ENCODE data around the gene RGS3. TPM values are rescaled to one million over a fixed set of nuclear protein-coding genes. Genes with fewer than 3 reads are reported as not detected.

Gene RGS3
- total RNA-seq, 2 experiments from 2014 or later, result 22.8 to 32.9 TPM

GRCh38 chr9:113602126-113603047, 138.9 kb downstream of the RGS3 start:
- intact Hi-C loops (cut with micrococcal nuclease; ENCODE audit: unreplicated experiment), result no loop called here
- CTCF ChIA-PET (ENCODE audit: unreplicated experiment), result interaction anchor here (0.6 to 1.2 kb wide), 4 partner anchors 20 to 173 kb away, joined by 3 to 8 read pairs (median 3); no protein-coding TSS in a partner anchor
- BruUV-seq (replicated peaks), result no TSS peak

GRCh38 chr9:113603048-113603375, 139.5 kb downstream of the RGS3 start:
- BruUV-seq (replicated peaks), result no TSS peak
- H3K79me2 ChIP-seq (ENCODE audit: insufficient read depth, low read depth, low read length), result no peaks in the 10 kb centered on the region
- H3K9me3 ChIP-seq (ENCODE audit: low read length), result no peaks in the 10 kb centered on the region
- TF ChIP-seq EZH2phosphoT487 (IDR thresholded peaks at IDR 0.05; ENCODE audit: borderline replicate concordance, low read depth, low read length) (no peak), CTCF (conservative IDR thresholded peaks at IDR 0.05; ENCODE audit: low read length) (no peak)
- DNase-seq (ENCODE audit: low spot score), result no peak
- H3K27ac ChIP-seq (ENCODE audit: low read depth, low read length, poor library complexity, severe bottlenecking), result peak overlapping the region; percentile 53
- peak overlapping the region; percentile 61 for H3K4me2 ChIP-seq (ENCODE audit: low read length)
- POLR2A ChIA-PET, result interaction anchor here (0.9 to 2.5 kb wide), 7 partner anchors 10 to 193 kb away, joined by 3 to 7 read pairs (median 4); partner anchors contain the start of genes C9orf43 and POLE3
- no peaks in the 10 kb centered on the region for H4K20me1 ChIP-seq (ENCODE audit: insufficient read depth, low read length)
- H3K4me1 ChIP-seq (ENCODE audit: insufficient read depth, low read length, poor library complexity, severe bottlenecking), result peaks cover 24% of the 10 kb centered on the region
- intact Hi-C loops (cut with micrococcal nuclease; ENCODE audit: unreplicated experiment), result no loop called here
- H3K9me2 ChIP-seq (ENCODE audit: insufficient read depth, low read length), result no peaks in the 10 kb centered on the region
- peak overlapping the region; percentile 29 for H3K4me3 ChIP-seq (ENCODE audit: low read depth, low read length, poor library complexity, severe bottlenecking)
- CTCF ChIA-PET (ENCODE audit: unreplicated experiment), result interaction anchor here (0.6 to 1.2 kb wide), 3 partner anchors 52 to 174 kb away, joined by 3 to 8 read pairs (median 3); no protein-coding TSS in a partner anchor
- peak overlapping the region; percentile 84 for H2AFZ ChIP-seq (ENCODE audit: low read length)
- H3K36me3 ChIP-seq (ENCODE audit: insufficient read depth, low read length), result no peaks in the 10 kb centered on the region

More at GRCh38 chr9:113602126-113603047, 138.9 kb downstream of the RGS3 start:
- Histone ChIP-seq H2AFZ (ENCODE audit: low read length) (peak overlapping the region; percentile 84), H3K4me1 (ENCODE audit: insufficient read depth, low read length, poor library complexity, severe bottlenecking) (peaks cover 24% of the 10 kb centered on the region), H3K9me3 (ENCODE audit: low read length) (no peaks in the 10 kb centered on the region), H4K20me1 (ENCODE audit: insufficient read depth, low read length) (no peaks in the 10 kb centered on the region), H3K27ac (ENCODE audit: low read depth, low read length, poor library complexity, severe bottlenecking) (peak overlapping the region; percentile 53), H3K36me3 (ENCODE audit: insufficient read depth, low read length) (no peaks in the 10 kb centered on the region), H3K4me3 (ENCODE audit: low read depth, low read length, poor library complexity, severe bottlenecking) (peak overlapping the region; percentile 29), H3K9me2 (ENCODE audit: insufficient read depth, low read length) (no peaks in the 10 kb centered on the region), H3K4me2 (ENCODE audit: low read length) (peak overlapping the region; percentile 61), H3K79me2 (ENCODE audit: insufficient read depth, low read depth, low read length) (no peaks in the 10 kb centered on the region)
- TF ChIP-seq CTCF (conservative IDR thresholded peaks at IDR 0.05; ENCODE audit: low read length) (no peak), EZH2phosphoT487 (IDR thresholded peaks at IDR 0.05; ENCODE audit: borderline replicate concordance, low read depth, low read length) (no peak)
- peak; percentile 88 for DNase-seq (ENCODE audit: low spot score)
- POLR2A ChIA-PET, result interaction anchor here (0.6 to 2.5 kb wide), 8 partner anchors 10 to 1144 kb away, joined by 3 to 7 read pairs (median 4); partner anchors contain the start of genes C9orf43 and POLE3
